GM10248 (cell line): Measurements from ENCODE around the gene ZNF423.

ENCODE experiments used
- CTCF ChIA-PET: fragments of 300-600 bp; sonication (Branson Sonifier 250); formaldehyde crosslinking; extraction: SDS; loops from one replicate; lab custom pipeline; 2021; ENCODE audit warnings: antibody characterized with exemption; lab: Yijun Ruan, JAX
- POLR2A ChIA-PET: fragments of 350-650 bp; sonication (Branson Sonifier 250); formaldehyde crosslinking; extraction: SDS; loops from one replicate; lab custom pipeline; 2020; ENCODE audit warnings: antibody characterized with exemption; lab: Yijun Ruan, JAX
- DNase-seq: peaks from one replicate; pipeline ENCODE4 v3.0.0; 2012; ENCODE audit errors: extremely low spot score
- CTCF ChIP-seq: IDR thresholded peaks from 2 replicates; pipeline ENCODE4 v1.5.1; 2012; ENCODE audit warnings: mild to moderate bottlenecking, low read depth; ENCODE audit errors: extremely low read depth, missing control alignments, control extremely low read depth

Gene ZNF423

GRCh38 chr16:49592546-49593423 is 263.1 kb downstream of the ZNF423 start:
- POLR2A ChIA-PET: no interaction called here
- DNase-seq: peak; percentile 72
- CTCF ChIA-PET: interaction anchor here (0.7 to 4.1 kb wide), 23 partner anchors 9 to 257 kb away, joined by 3 to 28 read pairs (median 4); no protein-coding TSS in a partner anchor
- peak; percentile 55 for TF ChIP-seq CTCF

GRCh38 chr16:49590166-49590871 is 265.6 kb downstream of the ZNF423 start:
- POLR2A ChIA-PET: no interaction called here

GRCh38 chr16:49589544-49590031 is 266.3 kb downstream of the ZNF423 start:
- no peak for TF ChIP-seq CTCF
- ChIA-PET POLR2A (no interaction called here), CTCF (interaction anchor here (1.1 to 2.2 kb wide), 5 partner anchors 8 to 182 kb away, joined by 3 to 9 read pairs (median 7); no protein-coding TSS in a partner anchor)
- DNase-seq: no peak

More at GRCh38 chr16:49590166-49590871, 265.6 kb downstream of the ZNF423 start:
- CTCF ChIA-PET: interaction anchor here (2.2 kb wide), 1 partner anchor 182 kb away, joined by 9 read pairs; no protein-coding TSS in a partner anchor
- DNase-seq: no peak
- TF ChIP-seq CTCF: no peak

- TF ChIP-seq CTCF: no peak
- ChIA-PET POLR2A (no interaction called here), CTCF (interaction anchor here (1.1 to 2.2 kb wide), 5 partner anchors 9 to 181 kb away, joined by 3 to 9 read pairs (median 7); no protein-coding TSS in a partner anchor)
- no peak for DNase-seq
Measured at GRCh38 chr16:49588729-49589384, 267.1 kb downstream of the ZNF423 start.

GRCh38 chr16:49588026-49588425 is 267.9 kb downstream of the ZNF423 start:
- no peak for TF ChIP-seq CTCF
- ChIA-PET CTCF (interaction anchor here (1.7 to 2.2 kb wide), 3 partner anchors 8 to 180 kb away, joined by 7 to 9 read pairs (median 7); no protein-coding TSS in a partner anchor), POLR2A (no interaction called here)
- no peak for DNase-seq
